Measurements from ENCODE around the gene RETREG1. TPM values are rescaled to one million over a fixed set of nuclear protein-coding genes. Genes with fewer than 3 reads are reported as not detected.

The RETREG1 gene
- total RNA-seq, 1 experiment from 2014 or later: not detected

DNA sequence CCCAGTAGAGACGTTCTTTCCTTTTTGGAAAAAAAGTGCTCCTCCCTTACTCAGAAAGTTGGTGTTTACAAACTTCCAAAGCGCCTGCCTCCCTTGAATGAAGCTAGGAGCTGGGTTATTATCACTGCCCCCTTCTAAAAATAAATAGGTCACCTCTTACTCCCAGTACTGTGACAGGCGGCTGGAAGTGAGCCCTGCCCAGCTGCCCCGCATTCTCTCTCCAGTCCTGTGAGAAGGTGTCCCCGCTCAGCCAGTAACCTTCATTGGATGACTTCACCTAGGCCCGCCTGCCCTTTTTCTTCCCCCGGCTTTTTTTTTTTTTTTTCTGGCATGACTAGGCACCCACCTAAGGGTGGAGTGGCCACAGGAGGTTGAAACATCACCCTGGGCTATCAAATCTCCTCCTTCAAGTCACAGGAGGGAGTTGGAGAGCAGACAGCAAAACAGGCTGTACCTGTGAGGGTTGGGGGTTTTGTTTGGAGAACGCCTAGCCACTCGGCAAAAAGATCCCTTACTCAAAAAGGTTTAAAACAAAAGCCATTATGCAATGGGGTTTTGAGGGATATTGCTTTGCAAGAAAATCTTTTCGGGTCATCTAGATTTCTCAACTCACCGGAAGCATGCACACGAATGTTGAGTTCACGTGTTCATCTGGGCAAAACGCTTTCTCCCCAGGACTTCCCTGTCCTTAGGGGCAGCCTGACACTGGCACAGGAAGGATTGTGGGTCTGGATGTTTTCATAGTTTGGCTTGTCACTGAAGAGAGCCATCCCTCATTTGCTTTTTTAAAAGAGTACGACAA lies 107.9 kb downstream of the RETREG1 start:
- in situ Hi-C loops (cut with HindIII; ENCODE audit: low sequenced_read_pairs): no loop called here
- peak; percentile 94 for DNase-seq (ENCODE audit: low spot score)

DNA sequence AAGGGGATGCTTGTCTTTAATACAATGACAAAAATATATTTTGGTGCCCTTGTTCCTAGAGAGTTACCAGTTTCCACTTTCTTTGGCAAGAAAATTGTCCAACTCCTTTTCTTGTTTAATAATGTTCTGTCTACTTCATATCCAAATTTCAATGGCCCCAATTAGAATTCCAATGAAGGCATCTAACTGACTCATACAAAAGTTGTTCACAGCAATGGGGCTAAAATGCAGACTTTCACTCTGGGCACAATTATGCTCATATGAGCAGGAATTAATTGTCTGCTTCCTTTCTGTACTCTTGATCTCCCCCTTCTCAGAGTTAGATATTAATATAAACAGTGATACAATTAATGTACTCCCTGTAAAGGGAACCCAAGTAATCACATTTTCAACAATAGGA lies 109.1 kb downstream of the RETREG1 start:
- in situ Hi-C loops (cut with HindIII; ENCODE audit: low sequenced_read_pairs): no loop called here
- no peak for DNase-seq (ENCODE audit: low spot score)

DNA sequence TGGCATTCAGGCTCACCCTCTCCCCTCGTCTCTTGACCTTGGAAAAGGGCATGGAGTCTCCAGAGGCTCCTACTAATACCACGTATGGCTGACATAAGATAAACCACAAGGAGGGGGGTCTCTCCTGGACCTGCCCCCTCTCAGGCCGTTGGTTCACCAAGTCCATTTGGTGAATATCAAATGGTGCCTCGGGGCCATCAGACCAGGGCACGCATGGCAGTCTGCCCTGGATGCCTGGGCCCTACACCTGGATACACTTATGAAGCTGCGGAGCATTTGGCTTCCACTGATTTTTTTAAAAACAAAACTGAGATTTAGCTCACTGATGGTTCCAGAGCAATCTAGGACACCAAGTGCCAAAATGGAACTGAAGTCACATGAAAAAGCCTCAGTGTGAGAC lies 110.9 kb downstream of the RETREG1 start:
- in situ Hi-C loops (cut with HindIII; ENCODE audit: low sequenced_read_pairs): no loop called here
- no peak for DNase-seq (ENCODE audit: low spot score)

- DNase-seq (ENCODE audit: low spot score): no peak
- in situ Hi-C loops (cut with HindIII; ENCODE audit: low sequenced_read_pairs): no loop called here
These were observed 111.5 kb downstream of the RETREG1 start for GRCh38 chr5:16505140-16505891.

DNA sequence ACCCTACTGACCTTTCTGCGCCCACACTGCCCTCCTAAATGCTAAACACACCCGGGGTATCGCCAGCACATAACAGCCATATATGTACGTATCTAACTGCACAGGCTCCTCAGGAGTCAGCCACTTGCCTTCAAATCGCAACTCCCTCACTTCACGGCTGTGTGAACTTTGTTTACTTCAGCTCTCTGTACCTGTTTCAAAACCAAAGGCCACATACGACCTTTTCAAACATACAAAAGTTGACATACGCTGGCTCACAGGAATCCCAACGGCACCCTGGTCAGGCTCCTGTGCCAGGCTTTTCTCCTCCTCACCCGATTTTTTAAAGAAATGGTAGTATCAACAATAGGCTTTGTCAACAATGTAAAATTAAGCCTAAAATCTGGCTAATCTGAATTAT lies 112.2 kb downstream of the RETREG1 start:
- in situ Hi-C loops (cut with HindIII; ENCODE audit: low sequenced_read_pairs): no loop called here

DNA sequence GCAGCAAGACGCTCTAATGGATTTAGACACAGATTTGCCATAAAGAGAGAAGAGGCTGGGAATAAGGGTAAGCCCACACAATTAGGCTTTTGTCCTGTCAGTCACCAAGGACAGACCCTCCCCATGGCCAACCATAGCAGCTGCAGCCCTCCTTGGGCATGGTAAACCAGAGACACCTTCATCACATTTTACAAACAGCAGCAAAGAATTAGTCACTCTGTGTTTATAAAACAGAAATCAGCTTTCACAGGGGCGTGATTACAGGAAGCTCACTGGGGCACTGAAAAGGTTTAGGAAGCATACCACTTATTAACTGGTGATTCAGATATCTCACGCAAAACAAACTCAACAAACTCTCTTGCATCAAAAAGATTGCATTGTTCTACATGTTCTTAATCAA lies 113.9 kb downstream of the RETREG1 start:
- no peak for DNase-seq (ENCODE audit: low spot score)
- in situ Hi-C loops (cut with HindIII; ENCODE audit: low sequenced_read_pairs): no loop called here

More for the DNA sequence above, 112.2 kb downstream of the RETREG1 start:
- no peak for DNase-seq (ENCODE audit: low spot score)

DNA sequence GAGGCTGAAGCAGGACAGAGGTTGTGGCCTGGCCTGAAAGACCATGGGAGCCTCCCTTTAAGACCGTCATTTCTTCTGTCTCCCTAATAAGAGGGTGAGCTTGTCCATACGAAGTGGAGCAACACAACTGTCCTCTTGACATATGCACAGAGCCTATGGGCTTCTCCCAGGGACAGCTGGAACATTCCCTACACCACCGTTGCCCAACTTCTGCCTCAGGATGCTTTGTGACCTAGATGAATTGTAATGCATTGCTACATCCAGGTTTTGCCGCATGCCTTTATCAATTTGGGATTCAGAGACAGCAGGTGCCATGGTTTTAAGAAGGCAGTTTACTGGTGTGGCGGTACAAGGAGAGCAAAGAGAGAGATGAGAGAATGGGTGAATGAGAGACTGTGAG lies 116.8 kb downstream of the RETREG1 start:
- in situ Hi-C loops (cut with HindIII; ENCODE audit: low sequenced_read_pairs): no loop called here
- DNase-seq (ENCODE audit: low spot score): no peak

GRCh38 chr5:16497546-16497945 lies 119.3 kb downstream of the RETREG1 start:
- in situ Hi-C loops (cut with HindIII; ENCODE audit: low sequenced_read_pairs): no loop called here

DNA sequence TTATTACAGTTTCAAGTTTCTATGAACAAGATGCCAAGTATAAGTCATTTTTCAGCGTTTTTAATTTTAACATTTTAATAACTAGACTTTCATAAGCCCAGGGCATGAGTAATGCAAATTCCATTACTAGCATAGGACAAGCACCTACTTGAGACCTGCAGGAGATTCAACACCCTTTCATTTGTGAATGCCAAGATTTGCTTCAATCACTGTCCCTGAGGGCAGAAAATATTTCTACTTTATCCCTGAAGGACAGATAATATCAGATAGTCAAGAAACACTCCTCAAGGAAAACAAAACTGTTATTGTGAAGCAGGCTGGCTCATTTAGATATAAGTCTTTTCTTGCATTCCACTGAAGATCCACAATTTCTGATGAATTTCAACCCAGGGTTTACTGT lies 123.5 kb downstream of the RETREG1 start:
- in situ Hi-C loops (cut with HindIII; ENCODE audit: low sequenced_read_pairs): no loop called here
- DNase-seq (ENCODE audit: low spot score): no peak

More at GRCh38 chr5:16497546-16497945, 119.3 kb downstream of the RETREG1 start:
- DNase-seq (ENCODE audit: low spot score): no peak

- DNase-seq (ENCODE audit: low spot score): peak; percentile 35
- in situ Hi-C loops (cut with HindIII; ENCODE audit: low sequenced_read_pairs): no loop called here
These were observed 124.2 kb downstream of the RETREG1 start for GRCh38 chr5:16492398-16493140.

DNA sequence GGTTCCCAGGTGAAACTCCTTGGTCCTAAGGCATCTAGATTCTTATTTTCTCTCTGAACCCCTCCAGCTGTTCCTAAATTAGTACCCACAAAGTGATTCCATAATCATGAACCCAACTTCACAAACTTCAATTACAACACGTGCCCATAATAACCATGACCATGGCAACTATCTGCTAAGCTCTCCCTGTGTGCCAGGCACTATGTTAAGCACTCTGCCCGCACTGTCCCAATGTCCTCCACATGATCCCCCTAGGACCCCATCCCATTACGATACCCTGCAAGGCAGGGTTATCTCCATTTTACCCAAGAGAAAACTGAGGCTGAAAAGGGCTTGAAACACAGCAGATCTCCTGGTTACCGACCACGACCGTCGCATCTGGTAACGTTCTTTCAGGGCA lies 125.9 kb downstream of the RETREG1 start:
- DNase-seq (ENCODE audit: low spot score): no peak
- in situ Hi-C loops (cut with HindIII; ENCODE audit: low sequenced_read_pairs): no loop called here

DNA sequence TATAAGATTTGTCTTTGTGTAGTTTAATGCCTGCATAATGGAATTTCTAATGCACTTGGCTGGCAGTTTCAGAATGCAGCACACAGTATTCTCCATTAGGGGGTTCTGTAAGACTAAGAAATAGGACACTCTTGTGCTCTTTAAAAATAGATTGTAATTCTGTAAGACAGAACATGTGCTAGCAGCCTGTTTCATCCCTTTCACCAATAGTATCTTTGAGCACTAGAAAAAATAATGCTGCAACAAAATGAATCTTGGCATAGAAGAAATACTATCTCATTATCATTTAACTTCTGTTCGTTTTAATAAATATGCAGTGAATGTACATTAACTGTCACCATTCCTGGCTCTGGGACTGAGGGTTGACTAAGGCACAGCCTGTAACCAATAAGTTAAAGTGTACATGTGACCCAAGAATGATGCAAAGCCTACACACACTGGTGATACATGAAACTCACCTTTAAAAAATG lies 127.4 kb downstream of the RETREG1 start:
- in situ Hi-C loops (cut with HindIII; ENCODE audit: low sequenced_read_pairs): no loop called here
- DNase-seq (ENCODE audit: low spot score): peak; percentile 84

DNA sequence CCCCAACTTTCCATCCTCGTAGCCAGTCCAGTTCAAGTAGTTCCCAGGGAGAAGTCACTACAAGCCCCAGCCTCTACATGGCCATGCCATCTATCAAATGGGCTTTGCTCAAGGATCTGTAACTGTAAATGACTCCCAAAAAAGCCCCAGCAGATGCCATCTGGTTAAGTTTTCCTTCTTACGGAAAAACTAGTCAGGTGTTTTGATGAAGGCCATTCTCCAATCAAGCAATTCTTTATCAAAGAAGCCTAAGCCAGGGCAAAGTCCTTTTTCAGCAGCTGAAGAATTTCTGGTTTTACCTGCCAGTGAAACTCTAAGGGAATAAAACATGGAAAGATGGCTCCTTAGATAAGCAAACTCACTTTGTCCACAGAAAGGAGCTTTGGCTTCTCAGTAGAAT lies 129.3 kb downstream of the RETREG1 start:
- in situ Hi-C loops (cut with HindIII; ENCODE audit: low sequenced_read_pairs): no loop called here
- DNase-seq (ENCODE audit: low spot score): no peak

- no peak for DNase-seq (ENCODE audit: low spot score)
- in situ Hi-C loops (cut with HindIII; ENCODE audit: low sequenced_read_pairs): no loop called here
These were observed 130.1 kb downstream of the RETREG1 start for GRCh38 chr5:16486711-16487111.

DNA sequence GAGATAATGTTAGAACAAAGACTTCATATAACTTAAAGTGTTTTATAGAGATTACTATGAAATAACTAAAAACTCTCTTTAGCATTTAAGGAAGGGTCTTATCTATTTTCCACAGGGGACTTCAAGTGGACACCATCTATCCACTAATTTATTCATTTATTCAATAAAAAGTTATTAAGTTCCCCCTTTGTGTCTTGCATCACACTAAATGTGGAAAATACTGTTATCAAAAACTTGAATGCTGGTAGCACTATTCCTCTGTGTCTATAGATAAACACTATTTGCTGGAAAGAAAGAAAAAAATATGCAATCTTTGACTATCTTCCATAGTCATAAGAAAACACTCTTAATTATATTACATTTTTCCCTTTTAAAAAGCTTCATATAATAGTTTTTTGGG lies 131.1 kb downstream of the RETREG1 start:
- in situ Hi-C loops (cut with HindIII; ENCODE audit: low sequenced_read_pairs): no loop called here
- DNase-seq (ENCODE audit: low spot score): no peak

- no peak for DNase-seq (ENCODE audit: low spot score)
- in situ Hi-C loops (cut with HindIII; ENCODE audit: low sequenced_read_pairs): no loop called here
These were observed 132.7 kb downstream of the RETREG1 start for GRCh38 chr5:16484081-16484480.

DNA sequence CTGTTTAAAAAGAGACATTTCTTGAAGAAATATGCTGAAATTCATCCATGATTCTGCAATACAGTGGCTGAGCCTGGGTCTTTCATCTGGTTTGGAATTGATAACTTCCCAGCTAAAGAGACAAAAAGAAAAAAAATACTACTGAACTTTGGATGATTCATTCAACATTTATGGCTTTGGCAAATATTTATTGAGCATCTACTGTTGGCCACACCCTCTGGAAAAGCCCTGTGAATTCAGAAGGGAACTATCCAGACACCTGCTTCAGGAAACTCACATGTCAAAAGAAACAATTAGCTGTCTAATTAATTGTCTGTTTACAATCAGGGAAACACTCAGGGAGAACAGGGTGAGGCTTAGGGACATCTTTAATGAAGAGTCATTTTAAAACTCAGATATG lies 133.4 kb downstream of the RETREG1 start:
- in situ Hi-C loops (cut with HindIII; ENCODE audit: low sequenced_read_pairs): no loop called here
- DNase-seq (ENCODE audit: low spot score): no peak

DNA sequence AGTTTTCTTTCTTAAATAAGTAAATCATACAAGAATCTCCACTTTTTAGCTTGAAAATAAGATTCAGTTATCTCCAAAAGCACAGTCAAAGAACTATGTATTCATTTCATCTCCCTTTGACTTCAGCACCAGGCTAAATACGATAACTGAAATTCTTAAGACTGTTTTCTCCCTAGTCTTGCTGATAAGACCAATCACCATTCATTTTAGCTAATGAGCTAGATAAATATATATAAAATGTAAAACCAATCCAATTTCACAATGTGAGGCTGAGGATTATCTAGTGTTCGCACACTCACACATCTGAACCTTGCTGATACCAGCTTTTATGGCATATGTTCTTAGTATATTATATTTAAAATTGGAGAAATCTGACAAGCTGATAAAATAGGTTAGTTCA lies 133.9 kb downstream of the RETREG1 start:
- DNase-seq (ENCODE audit: low spot score): no peak
- in situ Hi-C loops (cut with HindIII; ENCODE audit: low sequenced_read_pairs): no loop called here

DNA sequence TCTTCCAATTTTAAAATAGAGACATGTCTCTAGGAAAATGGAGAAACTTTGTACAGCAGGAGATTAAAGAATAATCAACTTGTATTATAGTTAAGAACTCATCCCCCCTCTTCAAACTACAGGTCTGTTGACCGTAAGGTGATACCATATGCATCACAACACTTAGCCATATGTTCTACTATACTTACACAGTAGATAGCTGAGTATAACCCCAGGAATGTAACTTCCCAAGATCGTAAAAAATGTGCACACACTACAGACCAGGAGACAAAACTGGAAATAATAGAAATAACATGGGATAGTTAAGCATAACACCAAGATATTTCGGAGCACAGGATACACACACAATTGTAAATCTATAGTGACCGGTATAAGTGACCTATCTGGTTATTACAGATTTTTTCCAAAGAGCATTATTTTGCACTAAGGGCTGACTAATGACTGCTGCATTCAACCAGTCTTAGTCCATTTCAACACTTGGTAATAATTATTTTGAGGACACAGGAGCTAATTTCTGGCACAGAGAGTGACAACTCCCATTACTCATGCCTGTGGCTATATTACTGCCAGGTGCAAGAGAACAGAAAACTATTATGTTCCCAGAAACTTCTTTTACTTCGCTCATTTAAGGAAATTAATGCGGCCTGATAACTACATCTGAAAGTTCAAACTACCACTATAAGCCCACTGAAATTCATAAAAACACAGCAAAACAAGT lies 135.8 kb downstream of the RETREG1 start:
- DNase-seq (ENCODE audit: low spot score): no peak
- in situ Hi-C loops (cut with HindIII; ENCODE audit: low sequenced_read_pairs): no loop called here
